ENCODE measurements around the gene IKZF2.
"Not testable (repeated sequence)": the region's sequence is repeated elsewhere in the genome, so short reads cannot be mapped to it uniquely, and the experiment has no call there.

The IKZF2 gene

GRCh38 chr2:213036836-213037235, 114.6 kb downstream of the IKZF2 start:
- DNase-seq (ENCODE audit: low read depth in 3 of 3) = no peak

DNA sequence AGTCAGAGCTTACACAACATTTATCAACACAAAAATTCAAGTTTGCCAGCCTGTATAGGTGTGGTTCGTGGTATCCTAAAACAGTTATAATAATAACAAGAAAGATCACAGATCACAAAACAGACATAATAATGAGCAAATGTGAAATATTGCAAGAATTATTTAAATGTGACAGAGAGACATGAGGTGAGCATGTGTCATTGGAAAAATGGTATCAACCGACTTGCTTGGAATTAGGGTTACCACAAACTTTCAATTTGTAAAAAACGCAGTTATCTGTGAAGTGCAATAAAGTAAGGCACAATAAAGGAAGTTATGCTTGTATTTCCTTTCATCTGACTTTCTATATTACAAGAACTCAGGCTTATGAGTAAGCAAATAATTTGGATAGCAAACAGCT, 116.8 kb downstream of the IKZF2 start:
- DNase-seq (ENCODE audit: low read depth in 3 of 3) = no peak

GRCh38 chr2:213032607-213033006, 118.8 kb downstream of the IKZF2 start:
- DNase-seq (ENCODE audit: low read depth in 3 of 3) = no peak

GRCh38 chr2:213022987-213023386, 128.4 kb downstream of the IKZF2 start:
- DNase-seq (ENCODE audit: low read depth in 3 of 3) = no peak

GRCh38 chr2:213021971-213022899, 129.2 kb downstream of the IKZF2 start:
- DNase-seq (ENCODE audit: low read depth in 3 of 3) = peak in 1 of 3 experiments; percentile 7

DNA sequence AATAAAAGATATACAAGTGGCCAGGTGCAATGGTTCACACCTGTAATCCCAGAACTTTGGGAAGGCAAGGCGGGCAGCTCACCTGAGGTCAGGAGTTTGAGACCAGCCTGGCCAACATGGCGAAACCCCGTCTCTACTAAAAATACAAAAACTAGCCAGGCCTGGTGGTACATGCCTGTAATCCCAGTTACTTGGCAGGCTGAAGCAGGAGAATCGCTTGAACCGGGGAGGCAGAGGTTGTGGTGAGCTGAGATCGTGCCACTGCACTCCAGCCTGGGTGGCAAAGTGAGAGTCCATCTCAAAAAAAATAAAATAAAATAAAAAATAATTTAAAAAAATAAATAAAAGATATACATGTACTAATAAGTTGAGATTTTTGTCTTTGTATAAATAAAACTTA, 130.5 kb downstream of the IKZF2 start:
- not testable (repeated sequence) for DNase-seq (ENCODE audit: low read depth in 3 of 3)

- DNase-seq (ENCODE audit: low read depth in 3 of 3) = no peak
Measured at GRCh38 chr2:213020268-213020667, 131.1 kb downstream of the IKZF2 start.

GRCh38 chr2:213019368-213019767, 132.0 kb downstream of the IKZF2 start:
- no peak for DNase-seq (ENCODE audit: low read depth in 3 of 3)

GRCh38 chr2:213018340-213018901, 133.0 kb downstream of the IKZF2 start:
- no peak for DNase-seq (ENCODE audit: low read depth in 3 of 3)

- no peak for DNase-seq (ENCODE audit: low read depth in 3 of 3)
Measured at GRCh38 chr2:213017404-213017803, 134.0 kb downstream of the IKZF2 start.

GRCh38 chr2:213016984-213017351, 134.4 kb downstream of the IKZF2 start:
- DNase-seq (ENCODE audit: low read depth in 3 of 3) = no peak

DNA sequence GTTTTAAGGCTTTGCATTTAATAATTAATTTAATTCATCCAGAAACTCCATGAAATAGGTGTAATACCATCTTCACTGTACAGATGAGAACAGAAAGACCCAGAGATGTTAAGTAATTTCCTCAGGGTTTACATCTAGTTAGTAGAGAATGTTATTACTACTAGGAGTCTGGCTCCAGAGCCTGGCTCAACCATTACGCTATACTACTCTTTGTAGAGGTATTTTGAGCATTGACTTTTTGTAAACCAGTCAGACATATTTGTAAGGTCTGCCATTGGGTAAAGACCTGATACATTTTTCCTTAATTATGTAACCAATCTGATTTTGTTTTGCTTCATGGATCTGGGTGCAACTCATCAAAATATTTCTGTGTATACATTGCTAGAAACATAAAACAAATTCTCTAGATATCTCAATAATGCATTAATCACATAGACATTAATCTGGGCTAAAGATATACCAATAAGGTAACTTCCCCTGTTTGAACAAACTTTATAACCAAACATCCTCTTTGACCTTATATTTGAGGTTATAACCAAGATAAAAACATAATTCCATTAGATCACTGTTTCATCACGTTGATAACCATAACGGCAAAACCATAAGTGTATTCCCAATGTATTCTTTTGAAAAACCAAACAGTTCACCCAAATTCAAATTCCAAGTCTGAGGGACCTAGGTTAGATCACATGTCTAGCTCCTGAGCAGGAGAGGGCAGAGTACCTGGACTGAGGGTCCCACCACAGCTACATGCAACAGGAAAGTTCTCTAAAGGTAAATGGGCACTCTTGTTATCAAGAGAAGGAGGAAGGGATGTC, 135.0 kb downstream of the IKZF2 start:
- no peak for DNase-seq (ENCODE audit: low read depth in 3 of 3)

GRCh38 chr2:213015387-213016165, 135.8 kb downstream of the IKZF2 start:
- peak in 1 of 3 experiments; percentile 35 for DNase-seq (ENCODE audit: low read depth in 3 of 3)

DNA sequence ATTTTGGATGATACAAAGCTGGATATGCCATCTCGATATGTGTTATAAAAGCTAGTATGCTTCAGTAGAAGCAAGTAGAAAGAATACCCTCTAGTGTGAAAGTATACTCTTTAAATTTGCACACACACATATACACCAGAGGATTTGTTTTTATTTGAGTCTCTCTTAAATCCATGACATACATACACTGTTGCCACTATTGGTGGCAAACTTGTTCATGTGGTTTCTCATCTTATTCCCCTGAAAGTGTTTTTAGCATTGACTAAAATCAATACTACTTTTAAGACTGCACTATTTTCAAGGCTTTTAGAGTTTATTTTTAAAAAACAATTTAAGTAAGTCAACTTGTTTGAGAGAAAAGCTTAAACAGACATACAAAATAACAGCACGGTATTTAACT, 137.4 kb downstream of the IKZF2 start:
- no peak for DNase-seq (ENCODE audit: low read depth in 3 of 3)

DNA sequence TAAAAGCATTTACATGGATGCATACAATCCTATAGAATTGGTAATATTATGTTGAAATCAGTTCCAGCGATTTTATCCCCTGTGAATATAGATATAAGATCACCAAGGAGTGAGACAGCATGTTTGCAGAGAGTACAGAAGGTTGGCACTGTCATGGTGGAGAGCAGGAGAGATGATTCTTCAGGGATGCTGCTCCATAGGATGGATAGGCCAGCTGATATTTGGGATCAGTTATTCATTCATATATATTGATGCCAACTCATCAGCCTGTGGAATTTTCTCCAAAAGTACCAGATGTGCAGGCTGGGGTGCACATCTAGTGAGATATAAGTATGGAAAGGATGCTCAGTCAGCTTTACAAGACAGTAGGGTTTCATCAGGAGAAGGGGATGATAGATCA, 139.9 kb downstream of the IKZF2 start:
- no peak for DNase-seq (ENCODE audit: low read depth in 3 of 3)

DNA sequence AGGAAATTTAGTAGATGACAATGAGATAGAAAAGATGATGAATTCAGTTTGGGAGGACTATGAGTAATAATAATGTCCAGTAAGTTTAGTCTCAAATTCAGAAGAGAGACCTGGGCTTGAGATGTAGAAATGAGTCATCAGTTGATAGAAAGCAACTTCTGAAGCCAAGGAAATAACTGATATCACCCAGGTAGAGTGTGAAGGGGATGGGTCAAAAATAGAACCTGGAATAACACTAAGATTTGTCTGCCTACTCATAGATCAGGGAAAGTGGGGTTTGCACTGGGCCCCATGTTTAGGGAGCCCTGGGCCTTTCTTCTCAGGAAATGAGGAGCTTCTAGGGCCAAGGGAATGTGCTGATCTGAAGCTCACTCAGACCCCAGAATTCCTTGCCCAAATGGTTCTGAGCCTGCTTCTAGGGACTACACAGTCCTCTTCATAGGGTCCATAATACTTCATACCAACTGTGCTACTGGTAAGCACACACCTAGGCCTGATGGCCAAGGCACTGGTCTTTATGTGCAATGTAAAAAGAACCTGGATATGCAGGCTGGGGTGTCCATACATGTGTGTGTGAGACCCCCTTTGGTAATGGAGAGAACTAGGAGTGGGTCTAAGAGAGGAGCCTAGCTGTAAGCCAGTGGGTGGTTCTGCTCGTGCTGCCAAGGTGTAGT, 141.2 kb downstream of the IKZF2 start:
- DNase-seq (ENCODE audit: low read depth in 3 of 3) = no peak

DNA sequence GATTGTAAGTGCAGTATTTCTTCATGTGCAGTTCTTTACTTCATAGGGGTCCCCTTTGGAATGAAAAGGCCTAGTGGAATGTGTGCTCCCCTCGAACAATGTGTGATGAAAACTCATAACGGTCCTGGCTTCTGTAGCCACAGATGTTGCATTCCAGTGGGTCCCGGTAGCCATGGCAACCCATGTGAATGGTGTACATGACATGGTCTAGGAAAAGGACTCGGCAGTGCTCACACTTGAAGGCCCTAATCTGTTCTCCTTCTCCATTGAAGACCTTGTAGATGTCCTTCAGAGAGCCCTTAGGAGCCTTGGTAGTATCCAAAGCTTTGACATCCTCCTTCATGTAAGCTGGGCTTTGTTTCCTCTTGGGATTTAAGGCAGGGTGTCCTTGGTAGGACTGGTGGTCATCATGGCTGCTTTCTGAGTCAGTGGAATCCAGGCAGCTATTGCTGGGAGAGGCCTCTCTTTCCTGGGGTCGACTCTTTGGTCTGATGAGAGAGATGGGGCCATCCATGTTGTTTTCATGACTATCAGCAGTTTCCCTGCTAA, 144.0 kb downstream of the IKZF2 start:
- DNase-seq (ENCODE audit: low read depth in 3 of 3) = no peak

- no peak for DNase-seq (ENCODE audit: low read depth in 3 of 3)
Measured at GRCh38 chr2:213004197-213004821, 147.1 kb downstream of the IKZF2 start.

- no peak for DNase-seq (ENCODE audit: low read depth in 3 of 3)
Measured at GRCh38 chr2:213002383-213002782, 149.0 kb downstream of the IKZF2 start.

- no peak for DNase-seq (ENCODE audit: low read depth in 3 of 3)
Measured at GRCh38 chr2:213001297-213001910, 150.0 kb downstream of the IKZF2 start.
